HG02884 (cell line): Measurements from ENCODE around the gene ZC3H10.
"Not testable (repeated sequence)": the region's sequence is repeated elsewhere in the genome, so short reads cannot be mapped to it uniquely, and the experiment has no call there.

Source experiments
- ATAC-seq: cut with Tn5 transposase; IDR thresholded peaks from one replicate; pipeline ENCODE4 v1.9.1; 2021; ENCODE audit warnings: mild to moderate bottlenecking, moderate library complexity; ENCODE audit not compliant: unreplicated experiment

Gene ZC3H10

GRCh38 chr12:56117778-56118687 lies at the start of gene ZC3H10:
ZC3H10 (plus strand) TSS chr12:56118266; CDS start chr12:56120563, 2,297 bp downstream.
- ATAC-seq = peak; percentile 81

GRCh38 chr12:56071648-56072047 lies 46.4 kb upstream of the ZC3H10 start:
- ATAC-seq = no peak

- ATAC-seq = no peak
Observed at GRCh38 chr12:56074396-56074795, 43.7 kb upstream of the ZC3H10 start.

- ATAC-seq = not testable (repeated sequence)
Observed at GRCh38 chr12:56077966-56078365, 40.1 kb upstream of the ZC3H10 start.

- ATAC-seq = no peak
Observed at GRCh38 chr12:56078427-56078826, 39.6 kb upstream of the ZC3H10 start.

GRCh38 chr12:56078931-56079722 lies 38.9 kb upstream of the ZC3H10 start:
- ATAC-seq = peak; percentile 55

- no peak for ATAC-seq
Observed at GRCh38 chr12:56079723-56080555, 38.1 kb upstream of the ZC3H10 start, which contains the start of gene ERBB3. ERBB3 (plus strand) TSS chr12:56080165; CDS start chr12:56080301, 136 bp downstream.

GRCh38 chr12:56080556-56081138 lies 37.4 kb upstream of the ZC3H10 start:
- ATAC-seq = no peak

- no peak for ATAC-seq
Observed at GRCh38 chr12:56081393-56082347, 36.4 kb upstream of the ZC3H10 start.

GRCh38 chr12:56082382-56082781 lies 35.7 kb upstream of the ZC3H10 start:
- ATAC-seq = no peak

- no peak for ATAC-seq
Observed at GRCh38 chr12:56082967-56083366, 35.1 kb upstream of the ZC3H10 start.

GRCh38 chr12:56084958-56085543 lies 33.0 kb upstream of the ZC3H10 start:
- no peak for ATAC-seq

GRCh38 chr12:56086096-56086495 lies 32.0 kb upstream of the ZC3H10 start:
- ATAC-seq = no peak

GRCh38 chr12:56086608-56087007 lies 31.5 kb upstream of the ZC3H10 start:
- no peak for ATAC-seq

- ATAC-seq = no peak
Observed at GRCh38 chr12:56087220-56087619, 30.8 kb upstream of the ZC3H10 start.

- no peak for ATAC-seq
Observed at GRCh38 chr12:56097738-56098137, 20.3 kb upstream of the ZC3H10 start.

- ATAC-seq = no peak
Observed at GRCh38 chr12:56098592-56098991, 19.5 kb upstream of the ZC3H10 start.

- ATAC-seq = no peak
Observed at GRCh38 chr12:56099787-56100186, 18.3 kb upstream of the ZC3H10 start.

- no peak for ATAC-seq
Observed at GRCh38 chr12:56101045-56101444, 17.0 kb upstream of the ZC3H10 start.
